Keratinocyte (primary cell): Measurements from ENCODE around the gene MBP. TPM values are rescaled to one million over a fixed set of nuclear protein-coding genes. Genes with fewer than 3 reads are reported as not detected.

Experiments
- DNase-seq: peaks from one replicate; pipeline ENCODE4 v3.0.0-alpha.2; 2011; ENCODE audit warnings: low read depth, missing footprints, low spot score
- FAIRE-seq: peaks from 2 replicates; lab custom pipeline; 2011; peaks lifted over from hg19 to GRCh38; lab: Jason Lieb, UNC
- H2AFZ ChIP-seq: 2 replicates; pipeline ENCODE4 v1.6.0; 2012; ENCODE audit warnings: low read length, control low read depth, inconsistent platforms; ENCODE audit not compliant: control insufficient read depth
- H3K27ac ChIP-seq: 2 replicates; pipeline ENCODE4 v1.5.1; 2011; ENCODE audit warnings: low read length; ENCODE audit not compliant: control insufficient read depth, insufficient read depth
- H3K27me3 ChIP-seq: 3 replicates; pipeline ENCODE4 v1.6.0; 2011; ENCODE audit warnings: low read length; ENCODE audit not compliant: control insufficient read depth, insufficient read depth; ENCODE audit errors: extremely low read depth
- H3K36me3 ChIP-seq, 2 experiments: 2 replicates in 1 of 2; 3 replicates in 1 of 2; pipeline ENCODE4 v1.5.1; 2011; ENCODE audit warnings: low read length in 2 of 2, mild to moderate bottlenecking in 1 of 2; ENCODE audit not compliant: control insufficient read depth in 2 of 2, insufficient read depth in 2 of 2; ENCODE audit errors: extremely low read depth in 1 of 2
- H3K4me1 ChIP-seq: 3 replicates; pipeline ENCODE4 v1.5.1; 2011; ENCODE audit warnings: low read length; ENCODE audit not compliant: control insufficient read depth, insufficient read depth; ENCODE audit errors: extremely low read depth
- H3K4me2 ChIP-seq: 3 replicates; pipeline ENCODE4 v1.6.0; 2011; ENCODE audit warnings: low read depth, low read length; ENCODE audit not compliant: control insufficient read depth, insufficient read depth; ENCODE audit errors: extremely low read depth
- H3K4me3 ChIP-seq, 3 experiments: fragments of 200-600 bp in 1 of 3; sonication (generic) in 1 of 3; 2 replicates in 2 of 3; 3 replicates in 1 of 3; pipeline ENCODE4 v1.5.1; 2011 to 2016; ENCODE audit warnings: low read length in 3 of 3, mild to moderate bottlenecking in 3 of 3, control low read depth in 2 of 3, inconsistent platforms in 1 of 3, low read depth in 1 of 3, mixed read lengths in 1 of 3, mixed run types in 1 of 3, moderate library complexity in 1 of 3; ENCODE audit not compliant: control insufficient read depth in 2 of 3, insufficient read depth in 2 of 3; ENCODE audit errors: extremely low read depth in 1 of 3
- H3K79me2 ChIP-seq: 2 replicates; pipeline ENCODE4 v1.6.0; 2012; ENCODE audit warnings: low read length; ENCODE audit not compliant: control insufficient read depth, insufficient read depth
- H3K9ac ChIP-seq: 3 replicates; pipeline ENCODE4 v1.6.0; 2011; ENCODE audit warnings: low read length; ENCODE audit not compliant: control insufficient read depth, insufficient read depth; ENCODE audit errors: extremely low read depth
- H3K9me1 ChIP-seq: 3 replicates; pipeline ENCODE4 v1.6.0; 2011; ENCODE audit warnings: low read length; ENCODE audit not compliant: control insufficient read depth, insufficient read depth; ENCODE audit errors: extremely low read depth
- H3K9me3 ChIP-seq: 2 replicates; pipeline ENCODE4 v1.5.1; 2012; ENCODE audit warnings: low read depth, low read length; ENCODE audit not compliant: control insufficient read depth
- H4K20me1 ChIP-seq: 3 replicates; pipeline ENCODE4 v1.6.0; 2011; ENCODE audit warnings: low read length; ENCODE audit not compliant: control insufficient read depth, insufficient read depth; ENCODE audit errors: extremely low read depth
- CTCF ChIP-seq, 3 experiments: IDR thresholded peaks in 1 of 3; conservative IDR thresholded peaks in 1 of 3; optimal IDR thresholded peaks in 1 of 3; 2 replicates in 2 of 3; 3 replicates in 1 of 3; pipeline versions ENCODE3 to v1.5.1; 2011; ENCODE audit warnings: low read length in 3 of 3, mild to moderate bottlenecking in 3 of 3, moderate library complexity in 2 of 3, control low read depth in 1 of 3, inconsistent platforms in 1 of 3; ENCODE audit not compliant: insufficient read depth in 2 of 3; ENCODE audit errors: extremely low read depth in 1 of 3
- EZH2 ChIP-seq: IDR thresholded peaks from one replicate; pipeline ENCODE4 v1.6.1; 2012; ENCODE audit warnings: inconsistent platforms, mild to moderate bottlenecking, low read length, moderate library complexity
- dilution Hi-C: fragments of 300-500 bp; cut with MboI; formaldehyde crosslinking; loops from one replicate; pipeline ENCODE4 v1.7.0; 2020; ENCODE audit warnings: low sequenced_read_pairs; ENCODE audit not compliant: extremely low pct_ligation_motif_present
- polyA plus RNA-seq, 5 experiments: library from polyadenylated mRNA; depleted of rRNA in 3 of 5; stranded (reverse) in 3 of 5; stranded (forward) in 1 of 5; unstranded in 1 of 5; fragments of >200 nt; gene quantifications; 1 replicate in 1 of 5; 2 replicates in 3 of 5; 3 replicates in 1 of 5; pipeline versions ENCODE4 v1.2.1 to v1.2.3, GENCODE V29; 2011 to 2012; ENCODE audit warnings: missing spikeins in 2 of 5, low read depth in 1 of 5, low replicate concordance in 1 of 5

Gene MBP
- polyA plus RNA-seq, 1 donor (not counting 4 experiments of a cell fraction or from before 2014, with no cell fraction given) = 38.7 TPM

DNA sequence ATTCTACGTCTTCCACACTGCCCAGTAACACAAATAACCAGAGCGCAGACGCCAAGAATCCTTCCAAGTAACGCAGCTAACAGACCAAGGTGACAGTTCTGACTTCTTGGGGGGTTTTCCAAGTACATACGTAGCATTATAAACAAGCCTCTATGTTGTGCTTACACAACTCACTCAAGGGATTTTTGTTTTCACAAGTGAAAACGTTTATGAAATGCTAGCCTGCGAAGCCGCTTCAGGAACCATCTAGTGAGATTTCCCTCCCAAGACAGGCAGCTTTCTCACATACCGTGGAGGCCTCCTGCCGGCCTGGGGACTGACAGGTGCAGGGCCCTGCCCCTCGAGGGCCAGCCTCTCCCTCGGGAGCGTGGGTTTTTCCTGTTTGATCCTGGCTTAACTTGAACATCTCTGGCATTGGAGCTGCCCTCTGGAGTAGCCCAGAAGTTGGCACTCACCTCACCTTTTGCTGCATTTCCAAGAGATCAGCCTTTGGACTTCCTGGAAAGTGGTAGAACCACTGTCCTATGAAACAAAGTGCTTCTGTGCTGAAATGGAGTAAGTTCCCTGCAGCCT lies 151.1 kb downstream of the MBP start:
- Histone ChIP-seq H3K9me3 (no peaks in the 10 kb centered on the region), H3K9me1 (no peaks in the 10 kb centered on the region), H4K20me1 (no peaks in the 10 kb centered on the region), H3K27ac (no peak overlapping the region), H3K4me1 (peaks cover 3% of the 10 kb centered on the region), H2AFZ (no peak overlapping the region), H3K4me2 (no peak overlapping the region), H3K79me2 (no peaks in the 10 kb centered on the region), H3K4me3 (no peak overlapping the region), H3K27me3 (no peaks in the 10 kb centered on the region), H3K36me3 (no peaks in the 10 kb centered on the region), H3K9ac (no peak overlapping the region)
- TF ChIP-seq EZH2 = no peak
- TF ChIP-seq CTCF (optimal IDR thresholded peaks at IDR 0.05 in 1 of 3, IDR thresholded peaks at IDR 0.05 in 1 of 3, conservative IDR thresholded peaks at IDR 0.05 in 1 of 3; ENCODE audit: extremely low read depth in 1 of 3, insufficient read depth in 2 of 3, low read length in 3 of 3) = no peak
- dilution Hi-C loops = no loop called here
- no peak for FAIRE-seq
- DNase-seq = no peak

GRCh38 chr18:76980663-76981395 lies 151.8 kb downstream of the MBP start:
- no peak overlapping the region for H3K9ac ChIP-seq
- TF ChIP-seq CTCF (optimal IDR thresholded peaks at IDR 0.05 in 1 of 3, IDR thresholded peaks at IDR 0.05 in 1 of 3, conservative IDR thresholded peaks at IDR 0.05 in 1 of 3; ENCODE audit: extremely low read depth in 1 of 3, insufficient read depth in 2 of 3, low read length in 3 of 3) = no peak
- TF ChIP-seq EZH2 = no peak
- no peak overlapping the region for H3K27ac ChIP-seq
- H4K20me1 ChIP-seq = no peaks in the 10 kb centered on the region
- FAIRE-seq (no peak), DNase-seq (no peak)
- dilution Hi-C loops = no loop called here
- H3K27me3 ChIP-seq = no peaks in the 10 kb centered on the region
- no peak overlapping the region for H2AFZ ChIP-seq
- H3K4me1 ChIP-seq = peaks cover 3% of the 10 kb centered on the region
- no peaks in the 10 kb centered on the region for H3K36me3 ChIP-seq
- H3K79me2 ChIP-seq = no peaks in the 10 kb centered on the region
- no peak overlapping the region for H3K4me3 ChIP-seq
- H3K9me1 ChIP-seq = no peaks in the 10 kb centered on the region
- no peaks in the 10 kb centered on the region for H3K9me3 ChIP-seq
- no peak overlapping the region for H3K4me2 ChIP-seq
